RWPE2 (cell line): ENCODE data around the gene SLC4A2.

Experiments used
- ATAC-seq: fragments of 200-7000 bp; cut with Tn5 transposase; 3 replicates; pipeline ENCODE4 v1.9.1; 2021; ENCODE audit warnings: low read depth
- DNase-seq: peaks from one replicate; pipeline ENCODE4 v3.0.0-alpha.2; 2020; ENCODE audit warnings: low spot score
- H3K27ac ChIP-seq: fragments of 450-650 bp; 2 replicates; pipeline ENCODE4 v1.5.1; 2017; ENCODE audit warnings: mild to moderate bottlenecking; ENCODE audit not compliant: poor library complexity, severe bottlenecking
- H3K27me3 ChIP-seq: fragments of 250-450 bp; sonication (Bioruptor Pico); 2 replicates; pipeline ENCODE4 v1.5.1; 2021; ENCODE audit warnings: mild to moderate bottlenecking, moderate library complexity; ENCODE audit not compliant: insufficient read depth, poor library complexity, severe bottlenecking
- H3K36me3 ChIP-seq: fragments of 250-450 bp; sonication (Bioruptor Pico); 2 replicates; pipeline ENCODE4 v1.5.1; 2020; ENCODE audit warnings: low read depth, mild to moderate bottlenecking, moderate library complexity
- H3K4me1 ChIP-seq: fragments of 250-450 bp; sonication (Bioruptor Pico); 2 replicates; pipeline ENCODE4 v1.5.1; 2021; ENCODE audit warnings: mild to moderate bottlenecking, moderate library complexity; ENCODE audit not compliant: insufficient read depth, poor library complexity, severe bottlenecking
- H3K4me3 ChIP-seq: fragments of 250-450 bp; sonication (Bioruptor Pico); 2 replicates; pipeline ENCODE4 v1.5.1; 2021; ENCODE audit warnings: mild to moderate bottlenecking, moderate library complexity; ENCODE audit not compliant: severe bottlenecking
- H3K9me3 ChIP-seq: fragments of 250-450 bp; sonication (Bioruptor Pico); 2 replicates; pipeline ENCODE4 v1.5.1; 2021; ENCODE audit warnings: mild to moderate bottlenecking, moderate library complexity; ENCODE audit not compliant: severe bottlenecking
- TF ChIP-seq, protein P1 (sequence below): fragments of 450-650 bp; IDR thresholded peaks from one replicate; pipeline ENCODE4 v1.5.1; 2017; ENCODE audit warnings: mild to moderate bottlenecking, moderate library complexity; ENCODE audit not compliant: poor library complexity, severe bottlenecking

SLC4A2 gene

DNA sequence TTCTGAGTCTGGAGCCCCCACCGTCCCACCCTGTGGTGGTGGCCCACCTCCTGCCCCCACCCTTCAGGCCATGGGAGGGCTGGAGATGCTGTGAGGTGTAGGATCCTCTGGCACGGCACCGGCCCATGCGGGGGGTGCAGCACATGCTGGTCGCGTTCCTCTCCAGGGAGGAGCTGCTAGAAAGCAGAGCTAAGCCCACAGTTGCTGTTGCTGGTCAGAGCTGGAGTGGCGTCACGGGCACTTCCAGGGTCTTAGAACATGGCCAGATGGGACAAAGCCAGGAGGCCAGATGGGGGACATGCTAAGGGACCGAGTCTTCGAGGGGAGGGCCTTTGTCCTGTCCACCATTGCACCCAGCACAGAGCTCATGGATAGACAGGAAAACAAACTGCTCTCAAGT lies 48.5 kb downstream of the SLC4A2 start:
- ATAC-seq (no peak), DNase-seq (no peak)
- H3K4me3 ChIP-seq, result no peak overlapping the region
- no peaks in the 10 kb centered on the region for H3K9me3 ChIP-seq
- H3K27me3 ChIP-seq, result no peaks in the 10 kb centered on the region
- no peak overlapping the region for H3K27ac ChIP-seq
- no peaks in the 10 kb centered on the region; the same call in 1 of the 2 replicates for H3K36me3 ChIP-seq
- TF ChIP-seq, protein P1, sequence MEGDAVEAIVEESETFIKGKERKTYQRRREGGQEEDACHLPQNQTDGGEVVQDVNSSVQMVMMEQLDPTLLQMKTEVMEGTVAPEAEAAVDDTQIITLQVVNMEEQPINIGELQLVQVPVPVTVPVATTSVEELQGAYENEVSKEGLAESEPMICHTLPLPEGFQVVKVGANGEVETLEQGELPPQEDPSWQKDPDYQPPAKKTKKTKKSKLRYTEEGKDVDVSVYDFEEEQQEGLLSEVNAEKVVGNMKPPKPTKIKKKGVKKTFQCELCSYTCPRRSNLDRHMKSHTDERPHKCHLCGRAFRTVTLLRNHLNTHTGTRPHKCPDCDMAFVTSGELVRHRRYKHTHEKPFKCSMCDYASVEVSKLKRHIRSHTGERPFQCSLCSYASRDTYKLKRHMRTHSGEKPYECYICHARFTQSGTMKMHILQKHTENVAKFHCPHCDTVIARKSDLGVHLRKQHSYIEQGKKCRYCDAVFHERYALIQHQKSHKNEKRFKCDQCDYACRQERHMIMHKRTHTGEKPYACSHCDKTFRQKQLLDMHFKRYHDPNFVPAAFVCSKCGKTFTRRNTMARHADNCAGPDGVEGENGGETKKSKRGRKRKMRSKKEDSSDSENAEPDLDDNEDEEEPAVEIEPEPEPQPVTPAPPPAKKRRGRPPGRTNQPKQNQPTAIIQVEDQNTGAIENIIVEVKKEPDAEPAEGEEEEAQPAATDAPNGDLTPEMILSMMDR, result no peak
- peaks cover under 1% of the 10 kb centered on the region for H3K4me1 ChIP-seq

DNA sequence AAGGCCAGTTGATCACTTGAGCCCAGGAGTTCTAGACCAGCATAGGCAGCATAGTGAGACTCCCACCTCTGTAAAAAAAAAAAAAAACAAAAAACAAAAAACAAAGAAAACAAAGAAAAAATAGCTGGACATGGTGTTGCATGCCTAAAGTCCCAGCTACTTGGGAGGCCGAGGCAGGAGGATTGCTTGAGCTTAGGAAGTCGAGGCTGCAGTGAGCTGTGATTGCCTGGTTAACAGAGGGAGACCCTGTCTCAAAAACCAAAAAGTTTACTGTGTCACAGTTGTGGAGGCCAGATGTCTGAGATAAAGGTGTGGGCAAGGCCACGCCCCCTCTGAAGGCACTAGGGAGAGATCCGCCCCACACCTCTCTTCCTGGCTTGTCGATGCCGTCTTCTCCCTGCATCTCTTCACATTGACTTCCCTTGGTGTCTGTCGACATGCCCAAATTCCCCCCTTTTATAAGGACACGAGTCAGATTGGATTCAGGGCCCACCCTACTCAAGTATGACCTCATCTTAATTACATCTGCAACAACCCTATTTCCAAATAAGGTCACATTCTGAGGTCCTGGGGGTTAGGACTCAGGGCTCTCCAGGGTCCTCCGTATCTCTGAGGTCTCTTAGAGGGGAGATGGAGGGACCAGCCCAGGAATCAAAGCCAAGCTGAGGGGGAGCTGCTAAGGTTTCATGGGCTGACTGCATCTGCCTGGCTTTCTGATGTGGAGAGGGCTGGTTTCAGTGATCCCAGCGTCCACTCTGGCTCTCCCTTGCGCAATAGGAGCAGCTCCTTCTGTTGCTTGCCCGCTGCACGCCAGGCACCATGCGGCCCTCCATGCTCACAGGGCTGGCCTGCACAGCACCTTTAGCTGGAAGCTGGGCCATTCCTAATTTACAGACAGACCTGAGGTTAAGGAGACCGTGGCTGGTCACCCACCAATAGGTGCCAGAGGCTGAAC lies 50.0 kb downstream of the SLC4A2 start:
- DNase-seq, result no peak

DNA sequence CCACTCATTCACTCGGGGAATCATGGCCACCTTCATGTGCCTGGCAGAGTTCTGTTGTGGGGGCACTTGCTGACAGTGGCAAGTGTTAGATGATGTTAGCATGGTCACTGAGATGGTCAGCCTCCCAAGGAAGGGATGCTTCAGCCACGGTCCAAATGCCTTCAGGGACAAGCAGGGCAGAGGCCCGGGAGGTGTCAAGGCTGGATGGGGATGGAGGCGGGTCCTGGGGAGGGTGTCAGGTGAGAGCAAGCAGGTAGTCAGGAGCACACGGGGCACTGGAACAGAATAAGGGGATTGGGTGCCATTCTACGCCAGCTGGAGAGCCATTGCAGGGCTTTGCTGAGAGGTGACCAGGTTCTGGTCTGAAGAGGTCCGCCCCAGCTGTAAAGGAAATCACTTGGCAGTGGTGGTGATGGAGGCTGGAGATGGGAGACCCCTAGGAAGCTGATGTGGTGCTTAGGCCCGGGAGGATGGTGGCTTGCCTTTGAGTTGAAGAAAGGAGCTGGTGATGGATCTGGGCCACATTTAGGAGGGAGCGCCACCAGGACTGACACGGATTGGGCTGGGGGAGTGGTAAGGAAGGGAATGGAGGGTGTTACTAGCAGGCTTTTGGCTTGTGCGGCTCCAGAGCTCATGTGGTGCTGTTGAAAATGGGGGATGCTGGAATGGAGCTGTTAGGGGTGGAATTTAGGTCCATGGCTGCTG lies 51.0 kb downstream of the SLC4A2 start:
- H3K27ac ChIP-seq, result peak overlapping the region; percentile 1

More for the DNA sequence above, 50.0 kb downstream of the SLC4A2 start:
- H3K4me3 ChIP-seq, result no peak overlapping the region
- H3K9me3 ChIP-seq, result no peaks in the 10 kb centered on the region
- TF ChIP-seq, protein P1, result no peak
- ATAC-seq, result no peak
- no peaks in the 10 kb centered on the region for H3K27me3 ChIP-seq
- H3K36me3 ChIP-seq, result no peaks in the 10 kb centered on the region; the same call in 1 of the 2 replicates
- peaks cover 14% of the 10 kb centered on the region for H3K4me1 ChIP-seq
- H3K27ac ChIP-seq, result peak overlapping the region; percentile 1

DNA sequence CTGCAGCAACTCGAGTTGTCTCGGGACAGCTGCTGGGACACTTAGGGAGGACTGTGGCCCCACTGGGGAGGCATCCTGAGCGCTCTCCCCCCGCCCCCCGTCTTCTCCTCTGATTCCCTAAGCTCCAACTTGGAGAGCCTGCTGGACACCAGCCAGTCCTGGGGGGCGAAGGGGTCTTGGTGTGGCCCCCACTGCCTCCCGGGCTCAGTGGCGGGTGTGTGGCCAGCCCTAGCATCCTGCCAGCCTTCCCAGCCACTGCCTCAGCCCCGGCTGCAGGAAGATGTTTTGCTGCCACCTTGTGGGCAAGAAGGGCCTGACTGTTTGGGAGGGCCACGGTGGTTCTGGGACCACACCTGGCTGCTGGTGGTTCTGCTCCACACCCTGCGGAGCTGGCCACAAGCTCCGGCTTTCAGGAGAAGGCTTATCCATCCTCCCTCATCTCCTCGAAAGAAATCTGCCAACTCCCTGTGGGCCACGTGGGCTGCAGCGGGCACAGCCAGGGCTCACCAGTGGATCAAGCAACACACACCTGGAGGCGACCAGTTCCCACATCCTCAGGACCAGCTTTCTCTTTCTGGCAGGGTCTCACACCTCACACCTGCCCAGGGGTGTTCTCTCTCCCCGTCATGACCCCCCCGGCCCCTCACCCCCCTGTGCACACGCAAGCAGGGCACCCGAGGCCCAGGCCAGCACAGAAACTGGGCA lies 51.7 kb downstream of the SLC4A2 start:
- H3K4me1 ChIP-seq, result peaks cover 14% of the 10 kb centered on the region
- no peak overlapping the region for H3K4me3 ChIP-seq
- TF ChIP-seq, protein P1, result peak; percentile 90
- H3K36me3 ChIP-seq, result no peaks in the 10 kb centered on the region
- H3K9me3 ChIP-seq, result no peaks in the 10 kb centered on the region
- no peak for DNase-seq
- H3K27ac ChIP-seq, result peak overlapping the region; percentile 91
- no peaks in the 10 kb centered on the region for H3K27me3 ChIP-seq
- ATAC-seq, result peak; percentile 58

More for the DNA sequence above, 51.0 kb downstream of the SLC4A2 start:
- Histone ChIP-seq H3K36me3 (no peaks in the 10 kb centered on the region), H3K9me3 (no peaks in the 10 kb centered on the region), H3K4me1 (peaks cover 14% of the 10 kb centered on the region), H3K4me3 (no peak overlapping the region), H3K27me3 (no peaks in the 10 kb centered on the region)
- ATAC-seq (no peak), DNase-seq (no peak)
- TF ChIP-seq, protein P1, result no peak
